BLaER1 (cell line): Measurements from ENCODE around the gene CARD19.

Experiments used
- H3K27ac ChIP-seq: shearing (Covaris generic); formaldehyde crosslinking; 2 replicates; pipeline ENCODE4 v1.8.1; 2022
- H3K27me3 ChIP-seq: shearing (Covaris generic); formaldehyde crosslinking; 2 replicates; pipeline ENCODE4 v1.8.1; 2022
- H3K36me3 ChIP-seq: shearing (Covaris generic); formaldehyde crosslinking; 2 replicates; pipeline ENCODE4 v1.8.1; 2022
- H3K4me1 ChIP-seq: shearing (Covaris generic); formaldehyde crosslinking; 2 replicates; pipeline ENCODE4 v1.8.1; 2022
- H3K4me2 ChIP-seq: shearing (Covaris generic); formaldehyde crosslinking; 2 replicates; pipeline ENCODE4 v1.8.1; 2022
- H3K4me3 ChIP-seq: shearing (Covaris generic); formaldehyde crosslinking; 2 replicates; pipeline ENCODE4 v1.8.1; 2022
- H3K9ac ChIP-seq: shearing (Covaris generic); formaldehyde crosslinking; 2 replicates; pipeline ENCODE4 v1.8.1; 2022
- H3K9me3 ChIP-seq: shearing (Covaris generic); formaldehyde crosslinking; 2 replicates; pipeline ENCODE4 v1.8.1; 2022
- H4K20me1 ChIP-seq: shearing (Covaris generic); formaldehyde crosslinking; 2 replicates; pipeline ENCODE4 v1.8.1; 2022
- Cebpa-rat ChIP-seq: shearing (Covaris generic); IDR thresholded peaks from 2 replicates; pipeline ENCODE4 v1.8.1; 2022

Gene CARD19

DNA sequence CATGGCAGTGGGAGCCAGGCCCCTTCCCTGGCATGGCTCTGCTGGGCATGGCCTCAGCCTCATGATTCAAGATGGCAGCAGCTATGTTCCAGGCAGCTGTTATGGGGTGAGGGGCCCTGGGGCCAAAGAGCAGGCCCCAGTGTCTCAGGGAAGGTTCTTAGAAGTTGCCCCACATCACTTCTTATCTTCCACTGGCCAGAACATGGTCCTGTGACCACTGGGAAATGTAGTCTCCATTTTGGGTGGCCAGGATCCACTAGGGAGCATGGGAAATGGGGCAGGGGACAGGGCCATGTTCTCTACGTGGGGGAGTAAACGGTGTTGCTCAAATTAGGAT lies 19.3 kb upstream of the CARD19 start:
- no peak overlapping the region for H3K9ac ChIP-seq
- H3K27ac ChIP-seq, result no peak overlapping the region
- no peak overlapping the region for H3K4me3 ChIP-seq
- H3K4me2 ChIP-seq, result no peak overlapping the region
- no peaks in the 10 kb centered on the region for H3K27me3 ChIP-seq
- peaks cover 67% of the 10 kb centered on the region for H3K36me3 ChIP-seq
- H4K20me1 ChIP-seq, result peaks cover 4% of the 10 kb centered on the region; the same call in 1 of the 2 replicates
- TF ChIP-seq Cebpa-rat, result no peak
- H3K9me3 ChIP-seq, result no peaks in the 10 kb centered on the region
- H3K4me1 ChIP-seq, result peaks cover 58% of the 10 kb centered on the region

DNA sequence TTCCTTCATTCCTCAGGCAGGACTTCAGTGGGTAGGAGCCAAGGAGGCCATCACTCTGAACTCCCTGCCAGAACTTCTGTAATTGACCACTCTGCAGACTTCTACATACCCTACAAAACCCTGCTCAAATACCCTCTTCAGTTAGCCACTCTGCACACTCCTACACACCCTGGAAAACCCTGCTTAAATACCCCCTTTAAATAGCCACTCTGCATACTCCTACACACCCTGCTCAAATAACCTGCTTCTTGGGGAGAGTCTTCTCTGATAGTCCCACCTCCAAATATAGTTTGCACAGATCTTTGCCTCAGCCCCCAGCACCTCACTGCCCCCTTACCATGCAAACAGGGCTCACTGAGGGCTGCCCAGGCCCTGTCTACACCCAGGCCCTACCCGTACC lies 18.6 kb upstream of the CARD19 start:
- no peak overlapping the region for H3K9ac ChIP-seq
- H3K36me3 ChIP-seq, result peaks cover 70% of the 10 kb centered on the region
- H3K4me2 ChIP-seq, result no peak overlapping the region
- H3K27ac ChIP-seq, result no peak overlapping the region
- no peaks in the 10 kb centered on the region for H3K27me3 ChIP-seq
- no peak for TF ChIP-seq Cebpa-rat
- H3K9me3 ChIP-seq, result no peaks in the 10 kb centered on the region
- peaks cover 52% of the 10 kb centered on the region for H3K4me1 ChIP-seq
- no peak overlapping the region for H3K4me3 ChIP-seq
- peaks cover under 1% of the 10 kb centered on the region; the same call in 1 of the 2 replicates for H4K20me1 ChIP-seq

DNA sequence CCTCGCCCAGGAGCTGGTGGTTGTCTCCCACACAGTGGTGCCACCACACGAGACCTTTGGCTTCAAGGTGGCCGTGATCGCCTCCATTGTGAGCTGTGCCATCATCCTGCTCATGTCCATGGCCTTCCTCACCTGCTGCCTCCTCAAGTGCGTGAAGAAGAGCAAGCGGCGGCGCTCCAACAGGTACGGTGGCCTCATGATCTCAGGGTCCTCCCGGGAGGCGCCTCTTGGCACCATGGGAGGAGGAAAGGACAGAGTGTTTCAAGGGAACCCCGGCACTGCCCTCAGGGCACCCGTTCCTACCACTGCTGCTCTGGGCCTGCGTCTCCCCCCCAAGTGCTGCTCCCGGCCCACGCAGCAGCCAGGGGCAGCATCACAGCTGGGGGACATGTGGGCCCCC lies 18.2 kb upstream of the CARD19 start:
- no peak overlapping the region for H3K4me3 ChIP-seq
- H3K4me1 ChIP-seq, result peaks cover 52% of the 10 kb centered on the region
- H3K27ac ChIP-seq, result no peak overlapping the region
- no peak for TF ChIP-seq Cebpa-rat
- no peaks in the 10 kb centered on the region for H3K27me3 ChIP-seq
- H3K36me3 ChIP-seq, result peaks cover 73% of the 10 kb centered on the region
- H4K20me1 ChIP-seq, result no peaks in the 10 kb centered on the region
- H3K9ac ChIP-seq, result no peak overlapping the region
- no peaks in the 10 kb centered on the region for H3K9me3 ChIP-seq
- 0 out of 2 replicates have a peak overlapping the region, but pooled peaks have one; percentile 9 for H3K4me2 ChIP-seq

DNA sequence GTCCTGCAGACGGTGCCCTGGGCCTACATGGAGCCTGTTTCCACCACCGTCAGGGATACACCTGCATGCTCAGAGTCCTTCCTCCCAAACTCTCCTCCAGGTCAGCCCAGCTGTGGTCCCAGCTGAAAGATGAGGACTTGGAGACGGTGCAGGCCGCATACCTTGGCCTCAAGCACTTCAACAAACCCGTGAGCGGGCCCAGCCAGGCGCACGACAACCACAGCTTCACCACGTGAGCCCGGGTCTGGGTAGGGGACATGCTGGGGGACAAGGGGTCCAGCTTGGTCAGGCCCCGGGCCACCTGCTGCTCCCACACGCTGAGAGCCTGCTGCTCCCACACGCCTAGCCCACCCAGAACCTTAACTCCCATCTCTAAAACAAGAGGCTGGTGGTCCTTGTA lies 16.6 kb upstream of the CARD19 start:
- H3K9ac ChIP-seq, result no peak overlapping the region
- H3K4me1 ChIP-seq, result peaks cover 43% of the 10 kb centered on the region
- H3K4me2 ChIP-seq, result no peak overlapping the region
- TF ChIP-seq Cebpa-rat, result no peak
- 0 out of 2 replicates have a peak overlapping the region, but pooled peaks have one; percentile 16 for H3K27ac ChIP-seq
- no peaks in the 10 kb centered on the region for H3K27me3 ChIP-seq
- no peaks in the 10 kb centered on the region for H3K9me3 ChIP-seq
- no peaks in the 10 kb centered on the region for H4K20me1 ChIP-seq
- no peak overlapping the region for H3K4me3 ChIP-seq
- peaks cover 81% of the 10 kb centered on the region for H3K36me3 ChIP-seq

DNA sequence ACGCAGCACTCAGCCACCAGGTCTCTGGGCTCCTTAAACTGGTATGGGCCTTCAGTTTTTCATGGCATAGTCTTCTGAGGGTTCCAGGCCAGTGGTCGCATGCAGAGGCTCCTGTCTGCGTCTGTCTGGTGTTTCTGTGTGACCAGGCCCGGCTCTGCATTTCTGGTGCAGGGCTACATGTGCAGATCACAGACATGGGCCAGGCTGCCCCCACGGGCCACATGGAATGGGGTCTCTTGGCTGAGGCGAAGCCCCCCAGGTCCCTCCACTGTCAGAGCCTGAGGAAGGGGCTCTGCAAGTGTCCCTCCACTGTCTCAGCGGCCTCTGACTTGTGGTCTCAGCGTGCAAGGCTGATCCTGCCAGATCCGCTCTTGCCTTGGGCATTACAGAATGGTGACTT lies 15.6 kb upstream of the CARD19 start:
- H3K4me3 ChIP-seq, result no peak overlapping the region
- no peak overlapping the region for H3K4me2 ChIP-seq
- H3K9me3 ChIP-seq, result no peaks in the 10 kb centered on the region
- peaks cover 43% of the 10 kb centered on the region for H3K4me1 ChIP-seq
- no peak for TF ChIP-seq Cebpa-rat
- H3K9ac ChIP-seq, result 0 out of 2 replicates have a peak overlapping the region, but pooled peaks have one; percentile 10
- no peak overlapping the region for H3K27ac ChIP-seq
- no peaks in the 10 kb centered on the region for H3K27me3 ChIP-seq
- H3K36me3 ChIP-seq, result peaks cover 91% of the 10 kb centered on the region
- no peaks in the 10 kb centered on the region for H4K20me1 ChIP-seq

DNA sequence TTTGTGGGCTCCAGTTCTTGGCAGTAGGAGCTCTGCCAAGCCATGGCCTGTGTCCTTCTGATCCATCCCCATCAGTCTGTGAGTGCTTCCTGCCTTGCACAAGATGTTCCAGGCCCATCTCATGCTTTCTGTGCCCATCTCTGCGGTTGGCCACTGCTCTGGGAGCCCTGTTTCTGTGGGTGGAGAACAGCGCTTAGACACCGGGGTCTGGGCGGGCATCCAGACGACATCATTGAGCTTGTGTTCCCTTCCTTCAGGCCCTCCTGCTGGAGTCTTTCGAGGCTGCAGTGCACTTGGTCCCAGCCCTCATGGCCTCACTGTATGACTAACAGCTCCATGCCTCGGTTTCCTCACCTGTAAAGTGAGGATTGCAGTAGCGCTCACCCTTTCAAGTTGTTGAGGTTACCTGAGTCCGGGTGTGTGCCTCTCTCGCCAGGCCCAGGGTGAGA lies 14.9 kb upstream of the CARD19 start:
- no peak for TF ChIP-seq Cebpa-rat
- H3K4me2 ChIP-seq, result no peak overlapping the region
- no peaks in the 10 kb centered on the region for H4K20me1 ChIP-seq
- H3K36me3 ChIP-seq, result peaks cover 94% of the 10 kb centered on the region
- H3K27me3 ChIP-seq, result no peaks in the 10 kb centered on the region
- H3K4me3 ChIP-seq, result no peak overlapping the region
- H3K4me1 ChIP-seq, result peaks cover 43% of the 10 kb centered on the region
- no peaks in the 10 kb centered on the region for H3K9me3 ChIP-seq
- H3K9ac ChIP-seq, result no peak overlapping the region
- H3K27ac ChIP-seq, result no peak overlapping the region

DNA sequence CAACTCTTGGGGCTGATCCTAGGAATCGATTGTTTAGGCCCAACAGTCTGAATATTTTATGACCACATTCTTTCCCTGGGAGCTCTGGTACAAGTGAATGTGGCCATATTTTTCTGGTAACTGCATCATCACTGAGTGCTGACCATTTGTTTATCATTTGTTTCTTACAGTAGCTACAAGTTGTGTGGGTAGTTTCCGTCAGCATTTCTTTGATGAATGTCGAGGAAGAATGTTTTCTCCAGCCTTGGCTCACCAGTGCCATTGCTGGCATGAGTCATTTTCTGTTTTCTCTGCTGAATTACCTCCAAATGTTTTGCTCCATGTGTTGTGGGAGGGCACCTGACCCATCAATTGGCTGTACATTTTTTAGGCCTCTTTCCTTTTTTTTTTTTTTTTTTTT lies 14.1 kb upstream of the CARD19 start:
- no peaks in the 10 kb centered on the region for H3K9me3 ChIP-seq
- H3K9ac ChIP-seq, result no peak overlapping the region
- no peak for TF ChIP-seq Cebpa-rat
- H4K20me1 ChIP-seq, result no peaks in the 10 kb centered on the region
- H3K27me3 ChIP-seq, result no peaks in the 10 kb centered on the region
- H3K4me3 ChIP-seq, result no peak overlapping the region
- H3K4me2 ChIP-seq, result no peak overlapping the region
- peaks cover 94% of the 10 kb centered on the region for H3K36me3 ChIP-seq
- no peak overlapping the region for H3K27ac ChIP-seq
- H3K4me1 ChIP-seq, result peaks cover 47% of the 10 kb centered on the region

DNA sequence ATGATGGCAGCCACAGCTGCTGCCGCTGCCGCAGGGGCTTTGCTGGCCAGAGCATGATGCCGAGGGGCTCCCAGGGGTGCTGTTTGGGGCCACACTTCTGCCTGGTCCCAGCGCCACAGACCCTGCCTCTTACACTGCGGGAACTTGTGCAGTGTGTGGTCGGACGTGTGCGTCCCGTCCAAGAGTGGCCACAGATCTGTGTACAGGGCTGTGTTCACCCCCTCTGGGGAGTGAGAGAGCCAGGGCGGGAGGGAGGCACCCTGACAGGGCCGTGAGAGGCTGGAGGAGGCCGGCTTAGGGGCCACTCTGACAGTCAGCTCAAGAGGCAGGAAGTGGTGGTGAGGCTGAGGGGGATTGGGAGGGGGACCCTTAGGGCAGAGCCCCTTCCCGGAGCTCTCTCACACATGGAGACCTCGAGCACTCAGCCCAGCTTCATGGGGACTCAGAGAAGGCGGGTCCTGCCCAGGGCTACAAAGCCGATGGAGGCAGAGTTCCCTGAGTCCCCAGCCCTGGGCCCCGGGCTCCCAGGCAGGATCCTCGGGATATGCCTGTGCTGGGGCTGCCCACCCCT lies 13.1 kb upstream of the CARD19 start:
- Histone ChIP-seq H3K4me3 (no peak overlapping the region), H3K4me1 (peaks cover 53% of the 10 kb centered on the region), H3K27ac (peak overlapping the region; percentile 66), H3K9me3 (no peaks in the 10 kb centered on the region), H3K9ac (peak overlapping the region; percentile 25; the same call in 1 of the 2 replicates), H3K4me2 (peak overlapping the region; percentile 55), H3K36me3 (peaks cover 93% of the 10 kb centered on the region), H3K27me3 (no peaks in the 10 kb centered on the region), H4K20me1 (no peaks in the 10 kb centered on the region)
- no peak for TF ChIP-seq Cebpa-rat

DNA sequence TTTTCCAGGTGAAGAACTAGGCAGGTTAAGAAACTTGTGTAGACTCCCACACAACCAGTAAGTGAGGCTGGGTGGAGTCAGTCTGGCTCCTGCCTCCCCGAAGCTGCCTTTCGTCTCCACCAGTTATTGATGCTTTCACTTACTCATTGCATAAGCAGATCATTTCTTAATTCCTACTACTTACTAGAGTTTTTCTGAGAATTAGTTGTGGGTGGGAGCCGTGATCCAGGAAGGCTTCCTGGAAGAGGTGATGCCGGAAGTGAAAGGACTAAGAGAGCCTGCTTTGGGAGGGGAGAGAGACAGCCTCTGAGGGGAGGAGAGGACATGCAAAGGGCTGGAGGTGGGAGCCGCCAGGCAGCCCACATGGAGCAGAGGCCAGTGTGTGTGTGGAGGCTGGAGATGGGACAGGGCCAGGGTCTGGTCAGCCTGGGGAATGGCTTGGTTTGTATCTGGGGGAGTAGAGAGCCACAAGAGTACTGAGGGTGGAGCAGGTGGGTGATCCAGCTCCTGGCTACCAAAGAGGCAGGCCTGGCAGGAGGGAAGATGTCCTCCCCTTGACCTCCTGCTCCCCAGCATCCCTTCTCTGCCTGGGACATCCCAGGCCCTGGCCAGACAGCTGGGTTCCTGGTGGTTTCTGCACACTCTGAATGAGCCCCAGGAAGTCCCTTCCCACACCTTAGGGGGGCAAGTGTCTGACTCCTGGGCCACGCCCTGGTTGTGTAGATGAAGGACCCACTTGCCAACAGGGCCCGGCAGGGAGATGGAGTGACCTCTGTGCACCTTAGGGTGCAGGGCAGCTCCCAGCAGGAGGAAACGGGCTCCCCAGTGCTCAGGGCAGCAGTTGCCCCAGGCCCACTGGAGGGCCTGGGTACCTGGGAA lies 12.2 kb upstream of the CARD19 start:
- Histone ChIP-seq H3K27ac (peak overlapping the region; percentile 66; the same call in 1 of the 2 replicates), H3K36me3 (peaks cover 89% of the 10 kb centered on the region), H3K9ac (no peak overlapping the region)

DNA sequence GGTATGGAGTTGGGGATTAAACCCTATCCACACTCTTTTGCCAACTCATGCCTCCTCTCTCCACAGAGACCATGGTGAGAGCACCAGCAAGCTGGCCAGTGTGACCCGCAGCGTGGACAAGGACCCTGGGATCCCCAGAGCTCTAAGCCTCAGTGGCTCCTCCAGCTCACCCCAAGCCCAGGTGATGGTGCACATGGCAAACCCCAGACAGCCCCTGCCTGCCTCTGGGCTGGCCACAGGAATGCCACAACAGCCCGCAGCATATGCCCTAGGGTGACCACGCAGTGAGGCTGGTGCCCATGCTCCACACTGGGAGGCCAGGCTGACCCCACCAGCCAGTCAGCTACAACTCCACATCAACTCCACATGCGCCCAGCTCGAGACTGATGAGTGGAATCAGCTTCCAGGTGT lies 11.5 kb upstream of the CARD19 start:
- TF ChIP-seq Cebpa-rat, result no peak
- no peak overlapping the region for H3K27ac ChIP-seq
- H3K4me1 ChIP-seq, result peaks cover 53% of the 10 kb centered on the region
- no peaks in the 10 kb centered on the region for H3K27me3 ChIP-seq
- H3K4me2 ChIP-seq, result no peak overlapping the region
- no peak overlapping the region for H3K9ac ChIP-seq
- no peaks in the 10 kb centered on the region for H4K20me1 ChIP-seq
- no peaks in the 10 kb centered on the region for H3K9me3 ChIP-seq
- no peak overlapping the region for H3K4me3 ChIP-seq
- H3K36me3 ChIP-seq, result peaks cover 82% of the 10 kb centered on the region

More for the DNA sequence above, 12.2 kb upstream of the CARD19 start:
- Histone ChIP-seq H3K27me3 (no peaks in the 10 kb centered on the region), H3K9me3 (no peaks in the 10 kb centered on the region), H3K4me3 (no peak overlapping the region), H3K4me1 (peaks cover 53% of the 10 kb centered on the region), H3K4me2 (no peak overlapping the region), H4K20me1 (no peaks in the 10 kb centered on the region)
- no peak for TF ChIP-seq Cebpa-rat
